GM13977 (cell line): ENCODE results near the gene TLR8.

Experiments
- DNase-seq: peaks from one replicate; pipeline ENCODE4 v3.0.0; 2012; ENCODE audit warnings: low spot score
- in situ Hi-C: fragments of 300-500 bp; cut with MboI; formaldehyde crosslinking; loops from one replicate; pipeline ENCODE4 v1.12.0; 2022; ENCODE audit warnings: low sequenced_read_pairs, low pct_unique_long_range_greater_than_20kb, mixed read lengths, inconsistent platforms; ENCODE audit not compliant: unreplicated experiment
- TF ChIP-seq, protein P1 (sequence below): IDR thresholded peaks from 2 replicates; pipeline ENCODE4 v1.5.1; 2012; ENCODE audit warnings: mild to moderate bottlenecking, control low read depth; ENCODE audit not compliant: insufficient read depth; ENCODE audit errors: extremely low read depth, missing control alignments

The TLR8 gene

GRCh38 chrX:12946838-12947544 lies 40.6 kb downstream of the TLR8 start:
- DNase-seq = peak; percentile 48
- TF ChIP-seq, protein P1, sequence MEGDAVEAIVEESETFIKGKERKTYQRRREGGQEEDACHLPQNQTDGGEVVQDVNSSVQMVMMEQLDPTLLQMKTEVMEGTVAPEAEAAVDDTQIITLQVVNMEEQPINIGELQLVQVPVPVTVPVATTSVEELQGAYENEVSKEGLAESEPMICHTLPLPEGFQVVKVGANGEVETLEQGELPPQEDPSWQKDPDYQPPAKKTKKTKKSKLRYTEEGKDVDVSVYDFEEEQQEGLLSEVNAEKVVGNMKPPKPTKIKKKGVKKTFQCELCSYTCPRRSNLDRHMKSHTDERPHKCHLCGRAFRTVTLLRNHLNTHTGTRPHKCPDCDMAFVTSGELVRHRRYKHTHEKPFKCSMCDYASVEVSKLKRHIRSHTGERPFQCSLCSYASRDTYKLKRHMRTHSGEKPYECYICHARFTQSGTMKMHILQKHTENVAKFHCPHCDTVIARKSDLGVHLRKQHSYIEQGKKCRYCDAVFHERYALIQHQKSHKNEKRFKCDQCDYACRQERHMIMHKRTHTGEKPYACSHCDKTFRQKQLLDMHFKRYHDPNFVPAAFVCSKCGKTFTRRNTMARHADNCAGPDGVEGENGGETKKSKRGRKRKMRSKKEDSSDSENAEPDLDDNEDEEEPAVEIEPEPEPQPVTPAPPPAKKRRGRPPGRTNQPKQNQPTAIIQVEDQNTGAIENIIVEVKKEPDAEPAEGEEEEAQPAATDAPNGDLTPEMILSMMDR = peak; percentile 99

DNA sequence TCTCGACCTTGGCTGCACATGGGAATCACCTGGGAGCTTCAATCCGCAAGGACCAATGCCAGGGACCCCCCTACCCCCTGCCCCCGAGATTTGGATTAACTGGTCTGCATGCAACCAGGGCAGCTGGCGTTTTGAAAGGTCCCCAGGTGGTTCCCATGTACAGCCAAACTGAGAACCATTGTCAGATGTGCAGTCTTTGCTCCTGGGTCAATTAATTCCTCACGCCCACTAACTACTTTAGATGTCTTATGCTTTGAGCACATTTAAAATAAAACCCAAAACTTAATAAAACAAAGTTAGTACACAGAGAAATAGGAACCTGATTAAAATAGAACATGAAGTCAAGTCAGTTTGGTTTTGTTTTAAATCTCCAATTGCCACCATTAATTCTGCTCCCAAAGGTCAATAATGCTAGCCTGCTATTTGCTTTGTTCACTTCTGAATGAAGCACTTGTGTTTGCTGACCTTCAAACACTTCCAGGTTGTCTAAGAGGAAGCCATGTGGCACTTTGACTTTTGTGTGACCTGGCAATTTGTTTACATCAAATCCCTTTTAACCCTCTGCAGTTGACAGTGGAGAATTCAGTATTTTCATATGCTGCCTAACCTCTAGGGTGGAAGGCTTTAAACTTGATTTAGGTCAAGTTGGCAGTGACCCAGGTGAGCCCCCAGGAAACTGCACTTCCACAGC lies 41.3 kb downstream of the TLR8 start:
- TF ChIP-seq, protein P1 = no peak
- in situ Hi-C loops = no loop called here
- no peak for DNase-seq

More at GRCh38 chrX:12946838-12947544, 40.6 kb downstream of the TLR8 start:
- in situ Hi-C loops = no loop called here

DNA sequence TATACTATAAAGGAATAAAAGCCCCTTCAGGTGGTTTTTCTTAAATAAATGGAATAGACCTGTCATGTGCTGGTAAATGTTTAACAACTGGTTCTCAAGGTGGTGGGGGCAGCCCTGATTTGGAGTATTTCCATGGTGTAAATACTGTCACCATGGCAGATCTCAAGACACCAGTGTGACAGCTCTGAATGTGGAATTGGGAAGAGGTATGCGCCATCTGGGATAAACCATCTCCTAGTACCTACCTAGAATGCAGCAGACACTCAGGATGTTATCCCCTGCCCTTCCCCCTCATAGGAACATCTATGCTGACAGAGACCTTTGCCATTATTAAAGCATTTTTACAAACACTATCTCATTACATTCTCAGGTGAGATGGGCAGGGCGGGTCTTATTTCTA lies 42.1 kb downstream of the TLR8 start:
- TF ChIP-seq, protein P1 = no peak
- no peak for DNase-seq
- in situ Hi-C loops = no loop called here

DNA sequence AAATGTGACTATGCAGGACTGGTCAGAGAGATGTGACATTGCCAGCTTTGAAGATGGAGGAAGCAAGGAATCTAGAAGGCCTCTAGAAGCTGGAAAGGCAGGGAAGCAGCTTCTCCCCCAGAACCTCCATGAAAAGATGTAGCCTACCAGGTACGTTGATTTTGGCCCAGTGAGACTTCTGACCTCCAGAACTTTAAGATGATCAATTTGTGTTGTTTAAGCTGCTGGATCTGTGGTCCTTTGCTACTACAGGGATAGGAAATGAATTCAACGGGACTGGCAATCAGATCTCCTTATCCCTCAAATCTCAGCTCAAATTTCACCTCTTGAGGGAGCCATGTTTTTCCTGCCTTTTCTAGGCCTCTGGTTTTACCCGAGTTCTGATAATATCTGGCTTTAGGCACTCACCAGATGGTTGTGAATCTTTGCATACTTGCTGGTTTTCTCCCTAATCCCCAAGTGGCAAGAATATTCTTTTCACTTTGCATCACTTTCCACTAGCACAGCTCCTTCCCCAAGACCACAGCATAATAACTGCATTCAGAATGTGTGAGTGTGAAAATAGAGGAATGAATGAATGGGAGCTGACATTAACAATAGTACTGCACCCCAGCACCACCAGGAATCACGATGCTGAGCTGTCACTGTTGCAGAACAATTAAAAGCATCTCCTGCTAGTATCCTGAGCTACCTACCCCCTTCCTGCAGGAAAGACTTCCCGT lies 42.9 kb downstream of the TLR8 start:
- DNase-seq = no peak
- TF ChIP-seq, protein P1 = no peak
- in situ Hi-C loops = no loop called here

DNA sequence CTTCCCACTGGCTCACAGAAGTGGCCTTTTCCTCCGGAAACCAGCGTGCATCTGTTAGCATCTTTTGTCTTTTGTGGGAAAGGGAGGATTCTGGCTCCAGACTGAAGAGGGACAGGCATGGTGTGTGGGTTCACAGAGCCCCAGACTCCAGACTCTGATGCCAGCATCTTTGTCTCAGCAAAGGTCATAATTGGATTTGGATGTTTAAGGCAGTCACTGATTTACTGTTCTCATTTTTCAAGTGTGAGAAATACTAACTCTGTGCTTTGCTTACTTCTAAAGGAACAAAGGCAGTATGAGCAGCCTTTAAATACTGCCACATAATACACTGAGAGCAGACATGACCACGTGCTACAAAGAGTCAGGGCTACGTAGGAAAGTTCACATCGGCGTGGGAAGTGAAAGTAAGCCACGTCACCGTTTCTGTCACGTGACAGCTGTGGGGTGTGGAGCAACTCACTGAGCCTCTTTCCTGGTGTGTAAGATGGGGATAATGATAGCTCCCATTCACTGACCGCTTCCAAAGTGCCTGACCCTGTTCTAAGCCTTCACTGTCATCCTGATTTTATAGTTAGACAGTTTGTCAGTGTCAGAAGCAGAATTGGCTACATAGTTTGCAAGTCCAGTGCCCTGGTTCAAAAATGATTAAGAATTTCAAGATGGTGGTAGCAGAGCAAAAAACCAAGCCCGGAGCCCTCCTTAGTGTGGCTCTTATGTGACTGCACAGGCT lies 43.7 kb downstream of the TLR8 start:
- TF ChIP-seq, protein P1 = no peak
- DNase-seq = peak; percentile 60

More for the DNA sequence above, 43.7 kb downstream of the TLR8 start:
- in situ Hi-C loops = loop anchor here (10.0 kb wide), 2 partner anchors 135 to 545 kb away; no protein-coding TSS in a partner anchor
